HepG2 (cell line): ENCODE results near the gene GRIK4. TPM values are rescaled to one million over a fixed set of nuclear protein-coding genes. Genes with fewer than 3 reads are reported as not detected.

Experiments used
- MAFK ChIP-seq, 2 experiments: IDR thresholded peaks in 1 of 2; conservative IDR thresholded peaks in 1 of 2; 2 replicates each; pipeline ENCODE4 v1.6.1; 2011; ENCODE audit warnings: improper control_type of control experiment in 2 of 2, low read length in 2 of 2
- NBN ChIP-seq: fragments of 450-650 bp; conservative IDR thresholded peaks from 2 replicates; pipeline ENCODE4 v1.6.1; 2017
- NFE2 ChIP-seq: sonication (generic); formaldehyde crosslinking; IDR thresholded peaks from 2 replicates; pipeline ENCODE4 v1.4.0; 2020; ENCODE audit warnings: missing genetic modification reagents
- ONECUT2 ChIP-seq: sonication (generic); formaldehyde crosslinking; IDR thresholded peaks from 2 replicates; pipeline ENCODE4 v1.4.0; 2020; ENCODE audit warnings: missing genetic modification reagents
- RBM39 ChIP-seq: fragments of 200-400 bp; formaldehyde crosslinking; IDR thresholded peaks from one replicate; pipeline ENCODE4 v1.6.1; 2018; ENCODE audit warnings: antibody characterized with exemption, mild to moderate bottlenecking, low read depth, low read length; ENCODE audit not compliant: poor library complexity, severe bottlenecking
- SMC3 ChIP-seq: IDR thresholded peaks from 2 replicates; pipeline ENCODE4 v1.6.1; 2011; ENCODE audit warnings: low read length, improper control_type of control experiment
- TEAD3 ChIP-seq: optimal IDR thresholded peaks from 2 replicates; pipeline ENCODE3; 2016; ENCODE audit warnings: borderline replicate concordance
- TIGD3 ChIP-seq: sonication (generic); formaldehyde crosslinking; IDR thresholded peaks from 2 replicates; pipeline ENCODE4 v1.5.1; 2020; ENCODE audit warnings: mild to moderate bottlenecking, missing genetic modification reagents, borderline replicate concordance
- ZBTB46 ChIP-seq: sonication (generic); formaldehyde crosslinking; IDR thresholded peaks from 2 replicates; pipeline ENCODE4 v1.4.0; 2020; ENCODE audit warnings: mild to moderate bottlenecking, missing genetic modification reagents, borderline replicate concordance
- ZFYVE20 ChIP-seq: sonication (generic); formaldehyde crosslinking; IDR thresholded peaks from 2 replicates; pipeline ENCODE4 v1.8.0; 2023; ENCODE audit warnings: low read depth, mild to moderate bottlenecking, moderate library complexity, missing genetic modification reagents, borderline replicate concordance
- ZNF207 ChIP-seq: fragments of 450-650 bp; IDR thresholded peaks from 2 replicates; pipeline ENCODE4 v1.6.1; 2016; ENCODE audit warnings: antibody characterized with exemption, borderline replicate concordance
- ZNF225 ChIP-seq: sonication (generic); formaldehyde crosslinking; IDR thresholded peaks from 2 replicates; pipeline ENCODE4 v1.4.0; 2020; ENCODE audit warnings: mild to moderate bottlenecking, missing genetic modification reagents
- ZNF30 ChIP-seq: sonication (generic); formaldehyde crosslinking; IDR thresholded peaks from 2 replicates; pipeline ENCODE4 v1.5.0; 2020; ENCODE audit warnings: mild to moderate bottlenecking, missing genetic modification reagents
- ZNF883 ChIP-seq: sonication (generic); formaldehyde crosslinking; IDR thresholded peaks from 2 replicates; pipeline ENCODE4 v1.5.1; 2020; ENCODE audit warnings: mild to moderate bottlenecking, missing genetic modification reagents; ENCODE audit errors: not compliant biosample characterization
- polyA plus RNA-seq, 8 experiments: library from polyadenylated mRNA; depleted of rRNA in 3 of 8; stranded (reverse) in 7 of 8; unstranded in 1 of 8; fragments of >200 nt; fragmentation: Illumina TruSeq in 4 of 8; extraction: Trizol in 4 of 8; gene quantifications; 2 replicates each; pipeline versions ENCODE4 v1.2.1 to v1.2.3, GENCODE V29; 2011 to 2016; ENCODE audit warnings: low read depth in 4 of 8, missing spikeins in 1 of 8, mixed read lengths in 1 of 8; ENCODE audit not compliant: insufficient read depth in 1 of 8
- total RNA-seq, 5 experiments: library from RNA; depleted of rRNA; stranded (reverse); fragments of >200 nt; fragmentation: Illumina TruSeq; extraction: Trizol; gene quantifications; 2 replicates each; pipeline ENCODE4 v1.2.3, GENCODE V29; 2016; ENCODE audit warnings: low read depth in 1 of 5
- TF ChIP-seq, protein P1 (sequence below): sonication (generic); formaldehyde crosslinking; IDR thresholded peaks from 2 replicates; pipeline ENCODE4 v1.4.0; 2020; ENCODE audit warnings: missing genetic modification reagents, borderline replicate concordance
- TF ChIP-seq, protein P2 (sequence below): sonication (generic); formaldehyde crosslinking; IDR thresholded peaks from 2 replicates; pipeline ENCODE4 v1.9.0; 2021; ENCODE audit warnings: missing genetic modification reagents, borderline replicate concordance
- TF ChIP-seq, protein P3 (sequence below): sonication (generic); formaldehyde crosslinking; IDR thresholded peaks from 2 replicates; pipeline ENCODE4; 2020; ENCODE audit warnings: missing genetic modification reagents, mild to moderate bottlenecking, borderline replicate concordance

GRIK4 gene
- total and polyA plus RNA-seq, 2 of the 13 experiments (the other 11 are each of a cell fraction or from before 2014, with no cell fraction given), result 0.04 to 0.07 TPM

GRCh38 chr11:120540744-120541465 is 29.4 kb downstream of the GRIK4 start (continued):
- TF ChIP-seq, protein P1, sequence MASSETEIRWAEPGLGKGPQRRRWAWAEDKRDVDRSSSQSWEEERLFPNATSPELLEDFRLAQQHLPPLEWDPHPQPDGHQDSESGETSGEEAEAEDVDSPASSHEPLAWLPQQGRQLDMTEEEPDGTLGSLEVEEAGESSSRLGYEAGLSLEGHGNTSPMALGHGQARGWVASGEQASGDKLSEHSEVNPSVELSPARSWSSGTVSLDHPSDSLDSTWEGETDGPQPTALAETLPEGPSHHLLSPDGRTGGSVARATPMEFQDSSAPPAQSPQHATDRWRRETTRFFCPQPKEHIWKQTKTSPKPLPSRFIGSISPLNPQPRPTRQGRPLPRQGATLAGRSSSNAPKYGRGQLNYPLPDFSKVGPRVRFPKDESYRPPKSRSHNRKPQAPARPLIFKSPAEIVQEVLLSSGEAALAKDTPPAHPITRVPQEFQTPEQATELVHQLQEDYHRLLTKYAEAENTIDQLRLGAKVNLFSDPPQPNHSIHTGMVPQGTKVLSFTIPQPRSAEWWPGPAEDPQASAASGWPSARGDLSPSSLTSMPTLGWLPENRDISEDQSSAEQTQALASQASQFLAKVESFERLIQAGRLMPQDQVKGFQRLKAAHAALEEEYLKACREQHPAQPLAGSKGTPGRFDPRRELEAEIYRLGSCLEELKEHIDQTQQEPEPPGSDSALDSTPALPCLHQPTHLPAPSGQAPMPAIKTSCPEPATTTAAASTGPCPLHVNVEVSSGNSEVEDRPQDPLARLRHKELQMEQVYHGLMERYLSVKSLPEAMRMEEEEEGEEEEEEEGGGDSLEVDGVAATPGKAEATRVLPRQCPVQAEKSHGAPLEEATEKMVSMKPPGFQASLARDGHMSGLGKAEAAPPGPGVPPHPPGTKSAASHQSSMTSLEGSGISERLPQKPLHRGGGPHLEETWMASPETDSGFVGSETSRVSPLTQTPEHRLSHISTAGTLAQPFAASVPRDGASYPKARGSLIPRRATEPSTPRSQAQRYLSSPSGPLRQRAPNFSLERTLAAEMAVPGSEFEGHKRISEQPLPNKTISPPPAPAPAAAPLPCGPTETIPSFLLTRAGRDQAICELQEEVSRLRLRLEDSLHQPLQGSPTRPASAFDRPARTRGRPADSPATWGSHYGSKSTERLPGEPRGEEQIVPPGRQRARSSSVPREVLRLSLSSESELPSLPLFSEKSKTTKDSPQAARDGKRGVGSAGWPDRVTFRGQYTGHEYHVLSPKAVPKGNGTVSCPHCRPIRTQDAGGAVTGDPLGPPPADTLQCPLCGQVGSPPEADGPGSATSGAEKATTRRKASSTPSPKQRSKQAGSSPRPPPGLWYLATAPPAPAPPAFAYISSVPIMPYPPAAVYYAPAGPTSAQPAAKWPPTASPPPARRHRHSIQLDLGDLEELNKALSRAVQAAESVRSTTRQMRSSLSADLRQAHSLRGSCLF (CRISPR knock-in tag), result no peak
- TF ChIP-seq ZNF30 (CRISPR knock-in tag) (no peak), TIGD3 (CRISPR knock-in tag) (no peak), NBN (no peak), RBM39 (no peak), TEAD3 (CRISPR knock-in tag) (peak; percentile 58), ZNF207 (no peak), ZNF883 (CRISPR knock-in tag) (no peak), ZNF225 (CRISPR knock-in tag) (no peak), ZFYVE20 (CRISPR knock-in tag) (no peak), ONECUT2 (CRISPR knock-in tag) (no peak), NFE2 (no peak), MAFK (conservative IDR thresholded peaks at IDR 0.05 in 1 of 2, IDR thresholded peaks at IDR 0.05 in 1 of 2; ENCODE audit: low read length in 2 of 2) (no peak), SMC3 (no peak), ZBTB46 (CRISPR knock-in tag) (no peak)
- TF ChIP-seq, protein P2, sequence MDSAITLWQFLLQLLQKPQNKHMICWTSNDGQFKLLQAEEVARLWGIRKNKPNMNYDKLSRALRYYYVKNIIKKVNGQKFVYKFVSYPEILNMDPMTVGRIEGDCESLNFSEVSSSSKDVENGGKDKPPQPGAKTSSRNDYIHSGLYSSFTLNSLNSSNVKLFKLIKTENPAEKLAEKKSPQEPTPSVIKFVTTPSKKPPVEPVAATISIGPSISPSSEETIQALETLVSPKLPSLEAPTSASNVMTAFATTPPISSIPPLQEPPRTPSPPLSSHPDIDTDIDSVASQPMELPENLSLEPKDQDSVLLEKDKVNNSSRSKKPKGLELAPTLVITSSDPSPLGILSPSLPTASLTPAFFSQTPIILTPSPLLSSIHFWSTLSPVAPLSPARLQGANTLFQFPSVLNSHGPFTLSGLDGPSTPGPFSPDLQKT (CRISPR knock-in tag), result no peak
- TF ChIP-seq, protein P3, sequence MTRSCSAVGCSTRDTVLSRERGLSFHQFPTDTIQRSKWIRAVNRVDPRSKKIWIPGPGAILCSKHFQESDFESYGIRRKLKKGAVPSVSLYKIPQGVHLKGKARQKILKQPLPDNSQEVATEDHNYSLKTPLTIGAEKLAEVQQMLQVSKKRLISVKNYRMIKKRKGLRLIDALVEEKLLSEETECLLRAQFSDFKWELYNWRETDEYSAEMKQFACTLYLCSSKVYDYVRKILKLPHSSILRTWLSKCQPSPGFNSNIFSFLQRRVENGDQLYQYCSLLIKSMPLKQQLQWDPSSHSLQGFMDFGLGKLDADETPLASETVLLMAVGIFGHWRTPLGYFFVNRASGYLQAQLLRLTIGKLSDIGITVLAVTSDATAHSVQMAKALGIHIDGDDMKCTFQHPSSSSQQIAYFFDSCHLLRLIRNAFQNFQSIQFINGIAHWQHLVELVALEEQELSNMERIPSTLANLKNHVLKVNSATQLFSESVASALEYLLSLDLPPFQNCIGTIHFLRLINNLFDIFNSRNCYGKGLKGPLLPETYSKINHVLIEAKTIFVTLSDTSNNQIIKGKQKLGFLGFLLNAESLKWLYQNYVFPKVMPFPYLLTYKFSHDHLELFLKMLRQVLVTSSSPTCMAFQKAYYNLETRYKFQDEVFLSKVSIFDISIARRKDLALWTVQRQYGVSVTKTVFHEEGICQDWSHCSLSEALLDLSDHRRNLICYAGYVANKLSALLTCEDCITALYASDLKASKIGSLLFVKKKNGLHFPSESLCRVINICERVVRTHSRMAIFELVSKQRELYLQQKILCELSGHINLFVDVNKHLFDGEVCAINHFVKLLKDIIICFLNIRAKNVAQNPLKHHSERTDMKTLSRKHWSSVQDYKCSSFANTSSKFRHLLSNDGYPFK (CRISPR knock-in tag), result no peak
